Adipose tissue (tissue), 3 donors: Measurements from ENCODE around the gene RPUSD1. TPM values are rescaled to one million over a fixed set of nuclear protein-coding genes. Genes with fewer than 3 reads are reported as not detected.

Source experiments
- H3K27ac ChIP-seq: one replicate; pipeline ENCODE4 v1.5.1; 2013; ENCODE audit warnings: low read depth, low read length
- WGBS, 3 donors: extraction: QIAGEN DNeasy Blood & Tissue Kit; methylation state at CpG; one replicate each; pipeline ENCODE4 v1.1.7; 2013; 5-methylcytosine and 5-hydroxymethylcytosine counted together
- polyA plus RNA-seq, 3 donors: library from polyadenylated mRNA; stranded (reverse); fragments of 200-250 nt; gene quantifications; one replicate each; pipeline ENCODE4 v1.2.3, GENCODE V29; 2013
- donor health status: healthy with polysubstance abuse.
- donor health status: Bipolar disorder and iron deficiency.
- donor health status: healthy.

The RPUSD1 gene
- polyA plus RNA-seq, 3 donors: 10.5 to 16.7 (median 10.8) TPM

- 88 to 90% (median 90%) methylated on average over 15 of the region's 15 CpGs for WGBS, 3 donors
Observed at GRCh38 chr16:741986-742629, 46.1 kb downstream of the RPUSD1 start.

GRCh38 chr16:740764-741505, 47.2 kb downstream of the RPUSD1 start, which contains the start of gene CIAO3:
TSS of gene CIAO3 (minus strand) at chr16:740997. CDS start at chr16:740985, 12 bp downstream.
- WGBS, 3 donors: 0 to 1% (median 1%) methylated on average over 66 to 79 of the region's 79 CpGs
- H3K27ac ChIP-seq: no peak within 1 kb of the TSS

More at GRCh38 chr16:741986-742629, 46.1 kb downstream of the RPUSD1 start:
- no peak overlapping the region for H3K27ac ChIP-seq

DNA sequence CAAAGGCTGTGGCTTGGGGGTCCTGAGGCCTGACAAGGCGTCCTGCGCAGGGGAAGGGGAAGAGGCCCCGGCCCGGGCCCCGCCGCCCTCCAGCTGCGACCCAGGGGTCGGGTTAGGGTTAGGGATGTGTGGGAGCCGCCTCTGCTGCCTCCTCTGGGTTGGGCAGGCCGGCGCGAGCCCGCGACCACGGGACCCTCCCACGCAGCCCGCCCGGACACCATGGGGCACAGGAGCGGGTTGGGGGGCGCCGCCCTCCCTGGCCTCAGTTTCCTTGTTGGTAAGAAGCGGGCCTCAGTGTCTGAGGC, 47.8 kb downstream of the RPUSD1 start:
- 0% methylated on average over 19 to 22 of the region's 22 CpGs for WGBS, 3 donors
- H3K27ac ChIP-seq: no peak overlapping the region

- H3K27ac ChIP-seq: no peak overlapping the region
- WGBS, 3 donors: 39 to 49% (median 45%) methylated on average over 36 to 38 of the region's 38 CpGs
Observed at GRCh38 chr16:739560-740458, 48.4 kb downstream of the RPUSD1 start.

GRCh38 chr16:736936-737481, 51.2 kb downstream of the RPUSD1 start:
- 93 to 96% (median 96%) methylated on average over 29 of the region's 29 CpGs for WGBS, 3 donors
- H3K27ac ChIP-seq: no peak overlapping the region

DNA sequence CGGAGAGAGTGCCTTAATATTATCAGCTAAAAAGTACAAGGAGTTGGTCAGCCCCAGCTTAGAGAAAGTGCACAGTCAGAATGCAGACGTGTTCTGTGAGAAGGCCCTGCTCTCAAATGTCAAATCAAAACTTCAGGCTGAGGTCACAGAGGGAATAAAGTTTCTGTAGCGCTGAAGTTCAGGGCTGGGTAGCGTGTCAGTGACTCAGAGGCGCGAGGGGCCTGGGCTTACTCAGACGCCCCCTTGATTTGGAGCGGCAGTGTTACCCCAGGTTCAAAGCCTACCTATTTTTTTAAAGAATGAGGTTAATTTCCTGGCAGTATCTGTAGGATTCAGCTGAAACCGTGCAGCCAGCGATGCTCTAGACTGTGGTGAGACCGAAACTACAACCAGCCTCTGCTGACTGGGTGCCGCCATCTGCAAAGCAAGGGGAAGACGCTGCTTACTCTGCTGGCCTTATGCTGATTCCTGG, 52.2 kb downstream of the RPUSD1 start:
- H3K27ac ChIP-seq: no peak overlapping the region
- 87 to 89% (median 88%) methylated on average over 13 of the region's 13 CpGs for WGBS, 3 donors

- H3K27ac ChIP-seq: no peak overlapping the region
- WGBS, 3 donors: 95 to 97% (median 95%) methylated on average over 22 to 25 of the region's 25 CpGs
Observed at GRCh38 chr16:734981-735881, 53.0 kb downstream of the RPUSD1 start.

Other genes with a start within 250 kb of the RPUSD1 start
- under 1 TPM in 1 of 3 donors, not detected in 2; 0.20 TPM for gene PRR35, start 228.0 kb downstream of the RPUSD1 start, polyA plus RNA-seq
- 1 to 10 TPM in 1 of 3 donors, under 1 TPM in 2; 0.22 to 1.3 (median 0.61) TPM for gene NHLRC4, start 221.4 kb downstream of the RPUSD1 start, polyA plus RNA-seq
- gene PIGQ, start 218.4 kb downstream of the RPUSD1 start, polyA plus RNA-seq: 10 to 100 TPM; 36.6 to 47.7 (median 37.6) TPM
- 10 to 100 TPM; 16.0 to 42.5 (median 21.2) TPM for gene RAB40C, start 198.3 kb downstream of the RPUSD1 start, polyA plus RNA-seq
- under 1 TPM; 0.25 to 0.85 (median 0.67) TPM for gene WFIKKN1, start 157.4 kb downstream of the RPUSD1 start, polyA plus RNA-seq
- gene METTL26, start 152.1 kb downstream of the RPUSD1 start, polyA plus RNA-seq: 100 to 1,000 TPM in 2 of 3 donors, 10 to 100 TPM in 1; 65.0 to 125 (median 109) TPM
- 10 to 100 TPM; 23.6 to 57.6 (median 42.6) TPM for gene MCRIP2, start 146.6 kb downstream of the RPUSD1 start, polyA plus RNA-seq
- 10 to 100 TPM; 12.1 to 14.8 (median 13.7) TPM for gene WDR90, start 139.0 kb downstream of the RPUSD1 start, polyA plus RNA-seq
- 100 to 1,000 TPM in 1 of 3 donors, 10 to 100 TPM in 2; 67.7 to 107 (median 85.5) TPM for gene RHOT2, start 120.2 kb downstream of the RPUSD1 start, polyA plus RNA-seq
- gene RHBDL1, start 112.7 kb downstream of the RPUSD1 start, polyA plus RNA-seq: under 1 TPM in 2 of 3 donors, not detected in 1; 0.59 to 0.71 TPM
- gene STUB1, start 108.0 kb downstream of the RPUSD1 start, polyA plus RNA-seq: 100 to 1,000 TPM in 2 of 3 donors, 10 to 100 TPM in 1; 85.4 to 145 (median 139) TPM
- gene JMJD8, start 104.0 kb downstream of the RPUSD1 start, polyA plus RNA-seq: 10 to 100 TPM; 36.8 to 77.7 (median 44.9) TPM
- gene WDR24, start 98.0 kb downstream of the RPUSD1 start, polyA plus RNA-seq: 1 to 10 TPM; 3.8 to 7.4 (median 5.1) TPM
- 1 to 10 TPM in 1 of 3 donors, under 1 TPM in 2; 0.22 to 2.5 (median 0.37) TPM for gene FBXL16, start 82.6 kb downstream of the RPUSD1 start, polyA plus RNA-seq
- gene METRN, start 73.3 kb downstream of the RPUSD1 start, polyA plus RNA-seq: 10 to 100 TPM; 21.3 to 34.1 (median 22.2) TPM
- 10 to 100 TPM; 10.1 to 33.4 (median 26.0) TPM for gene ANTKMT, start 67.2 kb downstream of the RPUSD1 start, polyA plus RNA-seq
- gene CCDC78, start 61.9 kb downstream of the RPUSD1 start, polyA plus RNA-seq: 1 to 10 TPM in 1 of 3 donors, under 1 TPM in 2; 0.42 to 2.1 (median 0.98) TPM
- 1 to 10 TPM; 2.0 to 2.6 (median 2.5) TPM for gene HAGHL, start 61.3 kb downstream of the RPUSD1 start, polyA plus RNA-seq
- 10 to 100 TPM; 16.0 to 23.7 (median 19.0) TPM for gene CIAO3, start 47.4 kb downstream of the RPUSD1 start, polyA plus RNA-seq
- 10 to 100 TPM in 2 of 3 donors, under 1 TPM in 1; 0.49 to 14.2 (median 13.2) TPM for gene MSLN, start 27.6 kb downstream of the RPUSD1 start, polyA plus RNA-seq
- 10 to 100 TPM in 1 of 3 donors, 1 to 10 TPM in 2; 7.3 to 12.6 (median 8.0) TPM for gene CHTF18, start 239 bp upstream of the RPUSD1 start, polyA plus RNA-seq
- not detected for gene GNG13, start 12.4 kb upstream of the RPUSD1 start, polyA plus RNA-seq
- 10 to 100 TPM in 2 of 3 donors, 1 to 10 TPM in 1; 8.7 to 13.0 (median 12.3) TPM for gene LMF1, start 182.6 kb upstream of the RPUSD1 start, polyA plus RNA-seq
- 1 to 10 TPM in 1 of 3 donors, under 1 TPM in 2; 0.61 to 1.3 (median 0.90) TPM for gene SOX8, start 193.4 kb upstream of the RPUSD1 start, polyA plus RNA-seq